Breast epithelium (tissue), 4 donors: Measurements from ENCODE around the gene PIR. TPM values are rescaled to one million over a fixed set of nuclear protein-coding genes. Genes with fewer than 3 reads are reported as not detected.

Experiments used
- DNase-seq, 2 donors: peaks; one replicate each; pipeline ENCODE4 v3.0.0-alpha.2; 2019; ENCODE audit warnings: low spot score in 2 of 2
- H3K27ac ChIP-seq, 2 donors: fragments of 200-600 bp; sonication (generic) in 1 of 2; one replicate each; pipeline ENCODE4 v1.5.1; 2016 to 2019; ENCODE audit warnings: mild to moderate bottlenecking in 1 of 2
- H3K27me3 ChIP-seq, 2 donors: fragments of 200-600 bp; sonication (generic) in 1 of 2; one replicate each; pipeline versions ENCODE4 v1.5.1 to v1.6.0; 2017 to 2019; ENCODE audit warnings: control low read depth in 1 of 2, mild to moderate bottlenecking in 1 of 2
- H3K36me3 ChIP-seq: fragments of 200-600 bp; one replicate; pipeline ENCODE4 v1.5.1; 2019
- H3K4me1 ChIP-seq, 2 donors: fragments of 200-600 bp; sonication (generic); one replicate each; pipeline ENCODE4 v1.5.1; 2016 to 2019; ENCODE audit warnings: control low read depth in 1 of 2
- H3K4me3 ChIP-seq, 3 donors: fragments of 200-600 bp; sonication (generic); 1 replicate in 2 of 3; 2 replicates in 1 of 3; pipeline ENCODE4 v1.5.1; 2016 to 2019; ENCODE audit warnings: mild to moderate bottlenecking in 3 of 3, moderate library complexity in 2 of 3
- H3K9me3 ChIP-seq, 2 donors: fragments of 200-600 bp; sonication (generic) in 1 of 2; one replicate each; pipeline ENCODE4 v1.5.1; 2016 to 2019; ENCODE audit warnings: control low read depth in 1 of 2
- CTCF ChIP-seq, 3 donors: fragments of 450-650 bp; IDR thresholded peaks; one replicate each; pipeline ENCODE4 v1.5.1; 2016 to 2017; ENCODE audit warnings: antibody characterized with exemption in 3 of 3, mild to moderate bottlenecking in 3 of 3, moderate library complexity in 3 of 3
- POLR2A ChIP-seq: fragments of 450-650 bp; IDR thresholded peaks from one replicate; pipeline ENCODE4 v1.6.1; 2016; ENCODE audit warnings: antibody characterized with exemption, mild to moderate bottlenecking, moderate library complexity
- POLR2AphosphoS5 ChIP-seq, 3 donors: sonication (generic); formaldehyde crosslinking; IDR thresholded peaks; one replicate each; pipeline ENCODE4 v1.6.1; 2017; ENCODE audit warnings: antibody characterized with exemption in 3 of 3
- intact Hi-C: fragments of 100-400 bp; cut with DNase I; formaldehyde crosslinking; loops from one replicate; pipeline ENCODE4 v1.15.1; 2023; ENCODE audit warnings: low total_unique reads
- total RNA-seq, 3 donors: library from RNA; depleted of rRNA; stranded (reverse); fragments of >200 nt; gene quantifications; one replicate each; pipeline ENCODE4 v1.1.0, GENCODE V29; 2016

The PIR gene
- total RNA-seq, 3 donors from 2014 or later = 11.6 to 20.6 (median 14.4) TPM

GRCh38 chrX:15501506-15501905, 8.4 kb upstream of the PIR start:
- Histone ChIP-seq H3K4me1 (no peaks in the 10 kb centered on the region), H3K9me3 (no peaks in the 10 kb centered on the region), H3K27ac (no peak overlapping the region), H3K36me3 (no peaks in the 10 kb centered on the region), H3K27me3 (peaks cover 0 to 49% of the 10 kb centered on the region in 2 donors), H3K4me3 (peak overlapping the region in 1 of 3 donors; percentile 7)
- TF ChIP-seq POLR2AphosphoS5 (IDR thresholded peaks at IDR 0.05) (no peak), CTCF (IDR thresholded peaks at IDR 0.05) (no peak), POLR2A (no peak)
- intact Hi-C loops = loop anchor here (5.0 kb wide), 1 partner anchor 1629 kb away; no protein-coding TSS in a partner anchor
- DNase-seq = no peak

- DNase-seq = no peak
- intact Hi-C loops = loop anchor here (5.0 kb wide), 1 partner anchor 1628 kb away; no protein-coding TSS in a partner anchor
- Histone ChIP-seq H3K36me3 (no peaks in the 10 kb centered on the region), H3K27me3 (peaks cover 0 to 42% of the 10 kb centered on the region in 2 donors), H3K4me1 (no peaks in the 10 kb centered on the region), H3K9me3 (no peaks in the 10 kb centered on the region), H3K4me3 (peak within 1 kb of the TSS in 2 of 3 donors; percentile 7 to 15), H3K27ac (no peak within 1 kb of the TSS)
- TF ChIP-seq CTCF (IDR thresholded peaks at IDR 0.05) (no peak), POLR2A (no peak), POLR2AphosphoS5 (IDR thresholded peaks at IDR 0.05) (no peak)
These were observed 7.4 kb upstream of the PIR start, which contains the start of gene BMX for GRCh38 chrX:15500497-15500966. Gene BMX (plus strand): TSS chrX:15500807. CDS start chrX:15508354, 7,547 bp downstream.

GRCh38 chrX:15499976-15500375, 6.8 kb upstream of the PIR start:
- Histone ChIP-seq H3K9me3 (no peaks in the 10 kb centered on the region), H3K4me3 (no peak overlapping the region), H3K27ac (no peak overlapping the region), H3K36me3 (no peaks in the 10 kb centered on the region), H3K4me1 (no peaks in the 10 kb centered on the region), H3K27me3 (peaks cover 0 to 37% of the 10 kb centered on the region in 2 donors)
- intact Hi-C loops = loop anchor here (5.0 kb wide), 1 partner anchor 1628 kb away; no protein-coding TSS in a partner anchor
- no peak for DNase-seq
- TF ChIP-seq POLR2A = no peak
- no peak for TF ChIP-seq POLR2AphosphoS5 (IDR thresholded peaks at IDR 0.05)
- no peak for TF ChIP-seq CTCF (IDR thresholded peaks at IDR 0.05)

- no peaks in the 10 kb centered on the region for H3K4me1 ChIP-seq
- no peak overlapping the region for H3K4me3 ChIP-seq
- H3K27ac ChIP-seq = peak overlapping the region in 1 of 2 donors; percentile 22
- peaks cover 0 to 43% of the 10 kb centered on the region in 2 donors for H3K27me3 ChIP-seq
- intact Hi-C loops = no loop called here
- no peak for DNase-seq
- TF ChIP-seq CTCF (IDR thresholded peaks at IDR 0.05) = no peak
- TF ChIP-seq POLR2A = no peak
- TF ChIP-seq POLR2AphosphoS5 (IDR thresholded peaks at IDR 0.05) = no peak
- H3K9me3 ChIP-seq = no peaks in the 10 kb centered on the region
- no peaks in the 10 kb centered on the region for H3K36me3 ChIP-seq
These were observed 5.6 kb upstream of the PIR start for GRCh38 chrX:15498741-15499140.

GRCh38 chrX:15497865-15498264, 4.7 kb upstream of the PIR start:
- intact Hi-C loops = no loop called here
- H3K4me3 ChIP-seq = no peak overlapping the region
- H3K27me3 ChIP-seq = peaks cover 0 to 43% of the 10 kb centered on the region in 2 donors
- H3K4me1 ChIP-seq = no peaks in the 10 kb centered on the region
- no peaks in the 10 kb centered on the region for H3K36me3 ChIP-seq
- no peak overlapping the region for H3K27ac ChIP-seq
- DNase-seq = no peak
- peak in 1 of 3 donors; percentile 41 for TF ChIP-seq CTCF (IDR thresholded peaks at IDR 0.05)
- no peak for TF ChIP-seq POLR2A
- TF ChIP-seq POLR2AphosphoS5 (IDR thresholded peaks at IDR 0.05) = no peak
- no peaks in the 10 kb centered on the region for H3K9me3 ChIP-seq
